Measurements from ENCODE around the gene ZMYND8. TPM values are rescaled to one million over a fixed set of nuclear protein-coding genes. Genes with fewer than 3 reads are reported as not detected.

ZMYND8 gene
- total and polyA plus RNA-seq, 10 of the 15 experiments (the other 5 are each of a cell fraction or from before 2014, with no cell fraction given): 12.9 to 54.8 (median 23.1) TPM

DNA sequence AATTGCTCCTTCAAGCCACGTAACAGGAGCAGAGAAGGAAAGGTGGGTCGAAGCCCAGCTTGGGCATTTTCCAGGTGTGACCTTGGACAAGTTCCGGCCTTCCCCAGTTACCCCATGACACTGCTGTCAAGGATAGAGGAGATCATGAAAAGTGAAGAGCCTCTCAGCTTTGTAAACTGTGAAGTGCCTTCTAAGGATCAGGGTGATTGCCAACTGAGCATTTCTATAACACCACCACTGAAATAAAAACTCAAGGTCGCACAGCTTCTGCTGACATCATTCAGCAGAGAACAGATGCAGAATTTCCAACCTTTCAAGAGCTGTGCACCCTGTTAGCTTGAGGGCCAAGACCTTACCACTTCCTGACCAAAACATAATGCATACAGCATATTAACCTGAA is 24.0 kb upstream of the ZMYND8 start:
- Histone ChIP-seq H3K9me3 (replicated peaks; ENCODE audit: control insufficient read depth, insufficient read depth, low read length) (no peaks in the 10 kb centered on the region), H3K36me3 (ENCODE audit: control insufficient read depth in 2 of 2, insufficient read depth in 2 of 2, low read length in 1 of 2) (no peaks in the 10 kb centered on the region), H3K4me3 (no peak overlapping the region), H2AFZ (ENCODE audit: control insufficient read depth, low read depth, low read length) (no peak overlapping the region), H3K27me3 (replicated peaks in 1 of 2; ENCODE audit: control insufficient read depth in 2 of 2, insufficient read depth in 2 of 2, low read length in 1 of 2) (no peaks in the 10 kb centered on the region), H3K79me2 (ENCODE audit: control insufficient read depth, insufficient read depth, low read length) (no peaks in the 10 kb centered on the region), H3K27ac (ENCODE audit: control insufficient read depth, insufficient read depth) (no peak overlapping the region), H3K9ac (ENCODE audit: control insufficient read depth, insufficient read depth, low read length) (no peak overlapping the region), H4K20me1 (ENCODE audit: control insufficient read depth, insufficient read depth) (no peaks in the 10 kb centered on the region), H3K4me1 (ENCODE audit: control insufficient read depth, insufficient read depth, low read length) (peaks cover 5% of the 10 kb centered on the region), H3K4me2 (ENCODE audit: control insufficient read depth, insufficient read depth) (no peak overlapping the region)
- SMC1A ChIA-PET (ENCODE audit: uncharacterized antibody, unreplicated experiment): interaction anchor here (0.6 to 6.9 kb wide), 7 partner anchors 27 to 269 kb away, joined by 3 to 266 read pairs (median 4); no protein-coding TSS in a partner anchor
- RAD21 ChIA-PET (ENCODE audit: unreplicated experiment): interaction anchor here (0.9 to 6.2 kb wide), 5 partner anchors 9 to 184 kb away, joined by 3 to 247 read pairs (median 5); no protein-coding TSS in a partner anchor
- POLR2A ChIA-PET: interaction anchor here (0.6 to 1.0 kb wide), 3 partner anchors 17 to 102 kb away, joined by 3 to 4 read pairs (median 4); no protein-coding TSS in a partner anchor
- 68% methylated on average over 4 of the region's 4 CpGs for WGBS (ENCODE audit: insufficient coverage, insufficient replicate concordance, low lambda C conversion rate, missing lambda C conversion rate)
- no peak for TF ChIP-seq EGR1 (IDR thresholded peaks at IDR 0.05; ENCODE audit: borderline replicate concordance in 1 of 2, low read depth in 2 of 2, low read length in 2 of 2)
- TF ChIP-seq RFX5 (IDR thresholded peaks at IDR 0.05; ENCODE audit: low read depth, low read length): no peak
- no peak for TF ChIP-seq BCLAF1 (IDR thresholded peaks at IDR 0.05)
- CTCF ChIA-PET: interaction anchor here (1.3 to 8.9 kb wide), 6 partner anchors 22 to 239 kb away, joined by 3 to 344 read pairs (median 36); no protein-coding TSS in a partner anchor
- DNase-seq (ENCODE audit: low read depth, low spot score): no peak
- no TSS peak for BruUV-seq (replicated peaks)
- in situ Hi-C loops (cut with MboI) (loop anchor here (5.0 to 10.0 kb wide), 3 partner anchors 106 to 623 kb away; no protein-coding TSS in a partner anchor), intact Hi-C loops (cut with micrococcal nuclease; ENCODE audit: unreplicated experiment) (no loop called here)
- FAIRE-seq: no peak
- no peak for ATAC-seq

Data from GM12878 (cell line).